Osteoblast (primary cell): ENCODE measurements around the gene DNAH8. TPM values are rescaled to one million over a fixed set of nuclear protein-coding genes. Genes with fewer than 3 reads are reported as not detected.
A peak's percentile ranks its signal among the peaks of the same experiment; 100 is the strongest.

Source experiments
- DNase-seq: peaks from one replicate; pipeline ENCODE4 v3.0.0; 2011; ENCODE audit warnings: low spot score, mixed read lengths; ENCODE audit not compliant: insufficient read length; ENCODE audit errors: missing footprints
- H2AFZ ChIP-seq: 2 replicates; pipeline ENCODE4 v1.6.0; 2011; ENCODE audit warnings: mild to moderate bottlenecking, low read length
- H3K27ac ChIP-seq: 2 replicates; pipeline ENCODE4 v1.5.1; 2011; ENCODE audit warnings: mild to moderate bottlenecking, low read depth, low read length, moderate library complexity
- H3K27me3 ChIP-seq: 2 replicates; pipeline ENCODE4 v1.6.0; 2012; ENCODE audit warnings: mild to moderate bottlenecking, control low read depth, inconsistent platforms, low read length, moderate library complexity; ENCODE audit not compliant: insufficient read depth
- H3K36me3 ChIP-seq: 2 replicates; pipeline ENCODE4 v1.5.1; 2011; ENCODE audit warnings: mild to moderate bottlenecking, low read length, control low read depth, moderate library complexity; ENCODE audit not compliant: insufficient read depth
- H3K4me1 ChIP-seq: 2 replicates; pipeline ENCODE4 v1.5.1; 2011; ENCODE audit warnings: mild to moderate bottlenecking, low read length, control low read depth, moderate library complexity; ENCODE audit not compliant: insufficient read depth
- H3K4me2 ChIP-seq: 2 replicates; pipeline ENCODE4 v1.6.0; 2011; ENCODE audit warnings: mild to moderate bottlenecking, low read length; ENCODE audit not compliant: insufficient read depth
- H3K4me3 ChIP-seq: fragments of 200-600 bp; sonication (generic); 3 replicates; pipeline ENCODE4 v1.5.1; 2012; ENCODE audit warnings: mild to moderate bottlenecking, low read length, inconsistent platforms; ENCODE audit not compliant: insufficient read depth
- H3K79me2 ChIP-seq: 2 replicates; pipeline ENCODE4 v1.6.0; 2012; ENCODE audit warnings: mild to moderate bottlenecking, low read length, control low read depth, inconsistent platforms; ENCODE audit not compliant: insufficient read depth
- H3K9me3 ChIP-seq: 2 replicates; pipeline ENCODE4 v1.5.1; 2011; ENCODE audit warnings: low read depth, low read length, control low read depth
- H4K20me1 ChIP-seq: 2 replicates; pipeline ENCODE4 v1.6.0; 2012; ENCODE audit warnings: mild to moderate bottlenecking, low read length, control low read depth; ENCODE audit not compliant: insufficient read depth
- total RNA-seq: library from RNA; depleted of rRNA; stranded (reverse); fragments of >200 nt; gene quantifications from 2 replicates; pipeline ENCODE4 v1.2.3, GENCODE V29; 2012
- TF ChIP-seq, protein P1 (sequence below): IDR thresholded peaks from 2 replicates; pipeline ENCODE4 v1.5.1; 2011; ENCODE audit warnings: mild to moderate bottlenecking, low read depth, low read length, moderate library complexity; ENCODE audit errors: extremely low read depth

DNAH8 gene
- total RNA-seq, 1 donor: 0.36 TPM

DNA sequence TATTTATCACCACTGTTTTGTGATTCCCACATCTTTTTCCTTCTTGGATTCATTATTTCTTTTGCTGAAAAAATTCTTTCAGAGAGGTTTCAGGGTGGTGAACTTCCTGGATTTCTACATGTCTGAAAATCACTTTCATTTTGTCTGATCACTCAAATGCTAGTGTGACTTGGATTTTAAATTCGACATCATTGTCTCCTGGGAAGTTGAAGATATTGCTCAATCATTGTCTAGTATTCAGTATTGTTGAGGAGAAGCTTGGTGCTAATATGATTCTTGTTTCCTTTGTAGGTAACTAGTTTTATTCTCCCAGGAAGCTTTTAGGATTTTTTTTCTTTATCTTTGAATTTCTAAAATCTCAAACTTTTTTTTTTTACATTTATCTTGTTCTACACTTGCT, 45.0 kb downstream of the DNAH8 start:
- Histone ChIP-seq H3K4me1 (no peaks in the 10 kb centered on the region), H3K9me3 (no peaks in the 10 kb centered on the region), H3K36me3 (no peaks in the 10 kb centered on the region), H3K4me2 (no peak overlapping the region), H4K20me1 (no peaks in the 10 kb centered on the region), H3K4me3 (no peak overlapping the region), H3K27ac (no peak overlapping the region), H2AFZ (no peak overlapping the region), H3K27me3 (no peaks in the 10 kb centered on the region), H3K79me2 (no peaks in the 10 kb centered on the region)
- TF ChIP-seq, protein P1, sequence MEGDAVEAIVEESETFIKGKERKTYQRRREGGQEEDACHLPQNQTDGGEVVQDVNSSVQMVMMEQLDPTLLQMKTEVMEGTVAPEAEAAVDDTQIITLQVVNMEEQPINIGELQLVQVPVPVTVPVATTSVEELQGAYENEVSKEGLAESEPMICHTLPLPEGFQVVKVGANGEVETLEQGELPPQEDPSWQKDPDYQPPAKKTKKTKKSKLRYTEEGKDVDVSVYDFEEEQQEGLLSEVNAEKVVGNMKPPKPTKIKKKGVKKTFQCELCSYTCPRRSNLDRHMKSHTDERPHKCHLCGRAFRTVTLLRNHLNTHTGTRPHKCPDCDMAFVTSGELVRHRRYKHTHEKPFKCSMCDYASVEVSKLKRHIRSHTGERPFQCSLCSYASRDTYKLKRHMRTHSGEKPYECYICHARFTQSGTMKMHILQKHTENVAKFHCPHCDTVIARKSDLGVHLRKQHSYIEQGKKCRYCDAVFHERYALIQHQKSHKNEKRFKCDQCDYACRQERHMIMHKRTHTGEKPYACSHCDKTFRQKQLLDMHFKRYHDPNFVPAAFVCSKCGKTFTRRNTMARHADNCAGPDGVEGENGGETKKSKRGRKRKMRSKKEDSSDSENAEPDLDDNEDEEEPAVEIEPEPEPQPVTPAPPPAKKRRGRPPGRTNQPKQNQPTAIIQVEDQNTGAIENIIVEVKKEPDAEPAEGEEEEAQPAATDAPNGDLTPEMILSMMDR: no peak
- no peak for DNase-seq

DNA sequence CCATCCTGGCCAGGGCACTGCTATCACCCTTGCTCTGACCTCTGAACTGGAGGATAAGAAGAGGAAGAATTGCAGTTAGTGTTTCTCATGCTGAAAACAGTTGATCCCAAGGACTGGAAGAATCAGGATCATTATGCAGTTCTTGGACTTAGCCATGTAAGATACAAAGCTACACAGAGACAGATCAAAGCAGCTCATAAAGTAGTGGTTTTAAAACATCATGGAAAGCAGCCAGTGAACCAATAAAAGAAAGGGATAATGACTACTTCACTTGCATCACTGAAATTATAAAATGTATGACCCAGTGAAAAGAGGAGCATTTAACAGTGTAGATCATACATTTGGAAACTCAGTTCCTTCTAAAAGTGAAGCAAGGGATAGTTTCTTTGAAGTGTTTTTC, 47.7 kb downstream of the DNAH8 start:
- Histone ChIP-seq H2AFZ (no peak overlapping the region), H3K9me3 (no peaks in the 10 kb centered on the region), H3K4me2 (no peak overlapping the region), H3K27ac (no peak overlapping the region), H4K20me1 (no peaks in the 10 kb centered on the region), H3K4me3 (no peak overlapping the region), H3K36me3 (no peaks in the 10 kb centered on the region), H3K79me2 (no peaks in the 10 kb centered on the region), H3K27me3 (no peaks in the 10 kb centered on the region), H3K4me1 (no peaks in the 10 kb centered on the region)
- no peak for DNase-seq
- TF ChIP-seq, protein P1: no peak

DNA sequence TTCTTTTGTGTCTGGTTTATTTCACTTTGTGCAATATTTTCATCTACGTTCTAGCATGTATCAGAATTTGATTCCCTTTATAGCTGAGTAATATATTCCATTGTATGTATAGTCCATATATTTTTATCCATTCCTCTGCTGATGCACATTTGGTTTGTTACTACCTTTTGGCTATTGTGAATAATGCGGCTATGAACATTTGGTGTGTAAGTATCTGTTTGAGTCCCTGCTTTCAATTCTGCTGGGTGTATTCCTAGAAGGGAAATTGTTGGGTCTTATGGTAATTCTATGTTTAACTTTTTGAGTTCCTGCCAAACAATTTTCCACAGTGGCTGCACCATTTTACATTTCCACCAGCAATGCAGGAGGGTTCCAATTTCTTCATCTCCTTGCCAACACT, 52.4 kb downstream of the DNAH8 start:
- Histone ChIP-seq H3K79me2 (no peaks in the 10 kb centered on the region), H3K4me3 (no peak overlapping the region), H3K4me1 (no peaks in the 10 kb centered on the region), H3K27me3 (no peaks in the 10 kb centered on the region), H3K36me3 (no peaks in the 10 kb centered on the region), H3K27ac (no peak overlapping the region), H2AFZ (no peak overlapping the region), H4K20me1 (no peaks in the 10 kb centered on the region), H3K4me2 (no peak overlapping the region), H3K9me3 (no peaks in the 10 kb centered on the region)
- no peak for DNase-seq
- TF ChIP-seq, protein P1: no peak

DNA sequence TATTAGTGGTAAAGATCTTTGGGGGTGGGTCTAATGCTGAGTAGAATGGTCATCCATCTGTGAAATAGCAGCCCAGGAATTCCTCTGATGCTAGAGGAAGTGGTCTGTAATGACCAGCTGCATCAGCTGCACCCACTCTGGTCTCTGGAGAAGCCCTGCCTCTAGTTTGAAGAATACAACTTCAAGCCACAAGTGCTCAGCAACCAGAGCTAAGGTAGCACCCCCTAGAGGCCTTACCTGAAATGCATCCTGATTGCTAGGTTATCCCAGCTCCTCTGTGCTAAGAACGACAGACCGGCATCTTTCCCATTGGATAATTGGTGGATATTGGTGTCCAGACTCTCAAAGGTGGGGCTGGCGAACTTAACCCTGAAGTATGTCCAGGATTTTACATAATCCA, 58.2 kb downstream of the DNAH8 start:
- no peak overlapping the region for H3K4me3 ChIP-seq
- TF ChIP-seq, protein P1: peak; percentile 39
- no peak for DNase-seq
- H3K27me3 ChIP-seq: no peaks in the 10 kb centered on the region
- H3K4me2 ChIP-seq: no peak overlapping the region
- no peaks in the 10 kb centered on the region for H4K20me1 ChIP-seq
- no peaks in the 10 kb centered on the region for H3K36me3 ChIP-seq
- no peaks in the 10 kb centered on the region for H3K79me2 ChIP-seq
- H3K9me3 ChIP-seq: no peaks in the 10 kb centered on the region
- H3K27ac ChIP-seq: no peak overlapping the region
- no peaks in the 10 kb centered on the region for H3K4me1 ChIP-seq
- no peak overlapping the region for H2AFZ ChIP-seq
